ENCODE results near the gene LRRTM4.

DNA sequence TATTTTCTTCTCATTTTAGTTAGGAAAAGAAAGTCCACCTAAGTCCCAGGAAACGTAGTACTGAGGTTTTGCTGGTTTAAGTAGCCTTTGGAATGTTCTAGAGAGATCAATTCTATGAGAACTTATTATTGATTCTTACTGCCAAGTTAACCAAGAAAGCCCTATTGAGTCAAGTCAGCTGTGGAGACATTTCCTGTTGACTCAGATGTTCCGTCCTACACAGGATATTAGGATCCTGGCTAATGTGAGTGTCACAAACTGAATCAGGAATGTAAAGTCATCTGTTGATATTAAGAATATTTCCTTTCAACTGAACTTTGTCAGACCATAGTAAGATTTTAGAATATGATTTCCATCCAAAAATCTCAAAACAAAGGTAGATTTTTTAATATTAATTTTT, 654.3 kb downstream of the LRRTM4 start:
- TF ChIP-seq, protein P1, sequence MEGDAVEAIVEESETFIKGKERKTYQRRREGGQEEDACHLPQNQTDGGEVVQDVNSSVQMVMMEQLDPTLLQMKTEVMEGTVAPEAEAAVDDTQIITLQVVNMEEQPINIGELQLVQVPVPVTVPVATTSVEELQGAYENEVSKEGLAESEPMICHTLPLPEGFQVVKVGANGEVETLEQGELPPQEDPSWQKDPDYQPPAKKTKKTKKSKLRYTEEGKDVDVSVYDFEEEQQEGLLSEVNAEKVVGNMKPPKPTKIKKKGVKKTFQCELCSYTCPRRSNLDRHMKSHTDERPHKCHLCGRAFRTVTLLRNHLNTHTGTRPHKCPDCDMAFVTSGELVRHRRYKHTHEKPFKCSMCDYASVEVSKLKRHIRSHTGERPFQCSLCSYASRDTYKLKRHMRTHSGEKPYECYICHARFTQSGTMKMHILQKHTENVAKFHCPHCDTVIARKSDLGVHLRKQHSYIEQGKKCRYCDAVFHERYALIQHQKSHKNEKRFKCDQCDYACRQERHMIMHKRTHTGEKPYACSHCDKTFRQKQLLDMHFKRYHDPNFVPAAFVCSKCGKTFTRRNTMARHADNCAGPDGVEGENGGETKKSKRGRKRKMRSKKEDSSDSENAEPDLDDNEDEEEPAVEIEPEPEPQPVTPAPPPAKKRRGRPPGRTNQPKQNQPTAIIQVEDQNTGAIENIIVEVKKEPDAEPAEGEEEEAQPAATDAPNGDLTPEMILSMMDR (IDR thresholded peaks at IDR 0.05) = no peak
- TF ChIP-seq EP300 (IDR thresholded peaks at IDR 0.05) (no peak), POLR2AphosphoS5 (IDR thresholded peaks at IDR 0.05) (no peak), POLR2A (IDR thresholded peaks at IDR 0.05) (no peak)

Measured in upper lobe of left lung (tissue), 4 donors.